HG03097 (cell line): ENCODE data around the gene PADI3.

Experiments used
- ATAC-seq: cut with Tn5 transposase; IDR thresholded peaks from one replicate; pipeline ENCODE4 v1.9.1; 2021; ENCODE audit not compliant: unreplicated experiment, low FRiP score

The PADI3 gene

DNA sequence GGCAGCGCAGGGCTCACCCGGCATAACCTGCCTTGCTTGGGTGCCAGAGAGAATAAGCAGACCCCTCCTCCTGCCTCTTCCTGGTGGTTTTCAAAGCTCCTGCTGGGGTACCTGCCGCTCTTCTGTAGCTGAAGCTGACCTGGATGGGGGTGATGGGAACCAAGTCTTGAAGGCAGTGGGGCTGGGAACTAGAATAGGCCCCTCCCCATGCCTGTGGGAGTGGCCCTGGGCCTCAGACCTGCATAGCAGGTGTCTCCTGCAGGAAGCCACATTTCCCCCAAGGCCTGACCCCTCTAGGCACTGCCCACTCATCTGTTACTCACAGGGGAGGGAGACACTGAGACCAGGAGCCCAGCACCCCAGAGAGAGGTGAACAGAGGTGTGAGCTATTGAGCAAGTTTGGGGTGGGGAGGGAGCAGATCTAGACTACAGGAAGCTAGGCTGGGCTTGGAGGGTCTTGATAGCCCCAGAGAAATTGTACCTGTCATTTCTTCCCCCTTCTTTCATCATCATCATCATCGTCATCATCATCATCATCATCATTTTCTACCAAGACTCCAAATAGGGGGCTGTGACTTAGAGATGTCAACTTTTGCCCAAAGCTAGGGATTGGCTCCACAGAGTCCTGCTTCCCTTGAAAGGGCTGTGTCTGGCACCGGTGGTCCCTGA, 33.9 kb upstream of the PADI3 start:
- ATAC-seq = no peak

GRCh38 chr1:17215545-17215890, 33.4 kb upstream of the PADI3 start:
- no peak for ATAC-seq

GRCh38 chr1:17216078-17216477, 32.8 kb upstream of the PADI3 start:
- no peak for ATAC-seq

- ATAC-seq = no peak
Observed at GRCh38 chr1:17217607-17218006, 31.3 kb upstream of the PADI3 start.

DNA sequence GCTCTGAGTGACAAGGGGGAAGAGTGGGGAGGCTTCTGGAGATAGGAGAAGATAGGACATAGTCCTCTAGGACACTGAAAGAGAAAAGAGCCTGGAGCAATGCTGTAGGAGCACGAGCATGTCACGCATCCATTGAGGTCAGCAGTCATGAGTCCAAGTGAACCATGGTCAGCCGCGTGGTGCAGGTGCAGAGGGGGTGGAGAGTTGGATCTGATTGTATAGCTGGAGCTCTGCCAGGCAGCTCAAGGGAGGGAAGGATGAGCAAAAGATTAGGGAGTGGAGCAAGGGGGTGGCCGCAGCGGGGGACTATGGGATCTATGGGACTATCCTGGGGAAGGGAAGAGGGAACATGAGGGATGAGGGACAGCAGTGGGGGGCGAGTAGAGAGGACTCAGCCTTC, 30.0 kb upstream of the PADI3 start:
- ATAC-seq = no peak

DNA sequence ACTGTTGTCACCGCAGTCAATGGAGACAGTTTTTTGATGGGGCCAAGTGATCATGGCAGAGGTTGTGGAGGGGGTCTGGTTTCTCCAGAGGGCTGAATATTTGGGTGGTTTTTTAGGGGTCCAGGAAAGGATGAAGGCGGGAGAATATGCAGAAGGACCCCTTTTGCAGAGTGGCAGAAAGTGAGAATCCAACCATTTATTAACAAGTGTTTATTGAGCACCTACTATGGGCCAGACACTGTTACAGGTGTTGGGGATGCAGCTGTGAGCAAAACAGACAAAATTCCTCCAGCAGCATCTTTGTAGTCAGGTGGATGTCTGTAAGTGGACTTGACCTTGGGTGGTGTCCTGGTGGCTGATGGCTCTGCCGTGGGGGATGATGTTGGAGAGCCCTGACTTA, 28.6 kb upstream of the PADI3 start:
- ATAC-seq = no peak

DNA sequence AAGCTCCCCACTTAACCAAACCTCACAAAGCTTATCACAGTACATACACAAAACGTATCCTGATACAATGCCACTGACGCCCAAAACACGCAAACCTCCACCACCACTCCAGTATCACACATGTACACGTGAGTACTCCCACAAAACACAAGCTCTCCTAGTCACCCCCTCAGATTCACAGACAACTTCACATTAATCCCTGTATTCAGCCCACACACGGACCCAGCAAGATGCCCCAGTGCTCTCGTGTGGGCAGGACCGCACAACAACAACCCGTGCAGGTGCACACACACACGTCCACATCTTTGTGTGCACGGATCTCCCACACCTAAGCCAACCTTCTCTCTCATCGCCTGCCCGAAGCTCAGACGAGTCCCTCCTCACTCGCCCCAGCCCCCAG, 26.3 kb upstream of the PADI3 start:
- no peak for ATAC-seq

GRCh38 chr1:17224434-17224833, 24.5 kb upstream of the PADI3 start:
- ATAC-seq = no peak

GRCh38 chr1:17225140-17225539, 23.8 kb upstream of the PADI3 start:
- ATAC-seq = no peak

DNA sequence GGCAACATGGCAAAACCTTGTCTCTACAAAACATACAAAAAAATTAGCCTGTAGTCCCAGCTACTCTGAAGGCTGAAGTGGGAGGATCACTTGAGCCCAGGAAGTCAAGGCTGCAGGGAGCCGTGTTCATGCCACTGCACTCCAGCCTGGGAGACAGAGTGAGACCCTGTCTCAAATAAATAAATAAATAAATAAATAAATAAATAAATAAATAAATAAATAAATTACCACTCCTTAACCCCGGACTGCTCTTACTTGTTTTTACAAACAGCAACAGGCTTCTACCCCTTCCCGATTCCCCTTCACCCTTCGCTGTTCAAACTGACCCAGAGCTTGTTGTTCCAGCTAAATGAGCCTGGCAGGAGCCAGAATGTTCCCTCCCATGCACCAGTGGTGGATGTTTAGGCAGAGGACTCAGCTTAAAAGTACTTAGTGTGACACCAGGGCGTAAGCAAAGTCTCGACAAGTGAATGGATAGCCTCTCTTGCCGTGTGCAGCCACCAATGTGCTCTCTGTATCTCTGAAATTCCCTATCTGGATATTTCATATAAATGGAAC, 21.5 kb upstream of the PADI3 start:
- ATAC-seq = no peak

- no peak for ATAC-seq
Observed at GRCh38 chr1:17228619-17229018, 20.3 kb upstream of the PADI3 start.

- no peak for ATAC-seq
Observed at GRCh38 chr1:17229379-17229778, 19.5 kb upstream of the PADI3 start.

- no peak for ATAC-seq
Observed at GRCh38 chr1:17230106-17230505, 18.8 kb upstream of the PADI3 start.

DNA sequence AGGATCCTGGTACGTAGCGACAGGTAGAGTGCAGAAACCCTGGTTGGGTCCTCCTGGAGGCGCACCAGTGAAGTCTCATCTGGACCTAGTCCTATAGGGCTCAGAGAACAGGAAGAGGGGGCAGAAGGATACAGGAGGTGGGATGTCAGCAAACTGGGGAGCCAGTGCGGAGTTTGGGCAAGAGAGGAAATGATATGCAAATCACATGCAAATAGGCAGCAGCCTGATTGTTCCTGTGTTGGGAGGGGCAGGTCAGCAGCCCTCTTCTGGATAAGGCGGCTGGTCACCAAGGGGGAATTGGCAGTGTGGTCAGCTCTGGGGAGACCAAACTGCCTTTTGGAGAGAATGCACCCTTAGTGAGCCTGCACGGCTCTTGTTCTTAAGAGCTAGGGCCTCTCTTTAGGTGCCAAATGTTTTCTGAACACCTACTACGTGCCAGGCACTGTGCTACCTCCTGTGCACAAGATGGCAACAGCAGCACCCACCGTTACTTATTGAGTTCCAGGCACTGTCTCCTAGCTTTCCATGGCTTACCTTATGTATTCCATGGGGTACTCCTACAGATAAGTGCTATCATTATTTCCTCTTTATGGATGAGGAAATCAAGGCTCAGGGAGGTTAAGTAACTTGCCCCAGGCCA, 18.1 kb upstream of the PADI3 start:
- ATAC-seq = no peak

GRCh38 chr1:17232759-17233661, 15.9 kb upstream of the PADI3 start:
- ATAC-seq = no peak

DNA sequence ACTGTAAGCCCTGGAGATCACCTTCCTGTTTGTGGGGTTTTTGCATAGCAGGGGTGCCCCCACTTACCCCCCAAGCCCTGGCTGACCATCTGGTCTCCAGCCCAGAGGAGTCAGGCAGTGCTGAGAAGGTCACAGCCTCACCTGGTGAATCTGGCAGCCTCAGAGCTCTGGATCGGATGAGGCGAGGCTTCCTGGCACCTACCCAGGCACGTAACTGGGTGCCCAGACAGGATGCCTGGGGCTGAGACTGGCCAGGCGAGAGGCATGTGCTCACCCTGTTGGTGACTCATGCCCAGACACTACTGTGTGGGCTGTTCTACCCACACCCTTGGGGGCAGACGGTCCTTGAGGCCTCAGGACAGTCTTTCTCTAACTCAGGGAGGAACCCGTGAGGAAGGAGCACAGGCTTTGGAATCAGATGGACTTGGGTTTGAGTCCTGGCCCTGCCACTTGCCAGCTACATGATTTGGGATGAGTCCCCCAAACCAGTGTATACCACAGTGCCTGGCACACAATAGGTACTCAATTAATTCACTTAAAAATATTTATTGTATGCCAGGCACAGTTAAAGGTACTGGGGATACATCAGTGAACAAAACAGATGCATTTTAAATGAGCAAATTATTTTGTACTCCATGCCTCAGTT, 15.1 kb upstream of the PADI3 start:
- ATAC-seq = no peak

GRCh38 chr1:17234405-17234804, 14.5 kb upstream of the PADI3 start:
- ATAC-seq = no peak

DNA sequence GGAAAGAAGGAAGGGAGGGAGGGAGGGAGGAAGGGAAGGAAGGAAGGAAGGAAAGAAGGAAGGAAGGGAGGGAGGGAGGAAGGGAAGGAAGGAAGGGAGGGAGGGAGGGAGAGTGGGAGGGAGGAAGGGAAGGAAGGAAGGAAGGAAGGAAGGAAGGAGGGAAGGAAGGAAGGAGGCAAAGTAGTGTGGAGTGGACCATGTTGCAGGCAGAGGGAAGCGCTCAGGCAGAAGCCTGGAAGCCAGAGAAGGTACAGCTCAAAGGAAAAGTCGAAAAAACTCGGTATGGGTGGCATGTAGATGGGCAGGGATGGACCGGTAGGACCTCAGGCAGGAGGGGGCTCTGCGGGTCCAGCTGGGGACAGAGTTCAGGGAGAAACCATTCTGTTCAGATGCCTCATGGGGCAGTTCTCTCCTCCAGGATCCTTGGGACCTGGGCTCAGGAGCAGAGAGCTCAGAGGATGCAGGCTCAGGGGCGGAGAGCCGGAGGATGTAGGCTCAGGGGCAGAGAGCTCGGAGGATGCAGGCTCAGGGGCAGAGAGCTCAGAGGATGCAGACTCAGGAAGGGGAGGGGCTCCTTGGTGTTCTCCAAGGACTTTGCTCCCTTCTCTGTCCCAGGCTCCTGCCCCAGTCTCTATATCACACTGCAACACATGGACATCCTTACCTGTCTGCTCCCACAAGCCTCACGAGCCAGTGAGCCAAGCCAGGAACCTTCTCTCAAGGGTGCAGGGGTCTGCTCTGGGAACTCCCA, 13.6 kb upstream of the PADI3 start:
- ATAC-seq = no peak

DNA sequence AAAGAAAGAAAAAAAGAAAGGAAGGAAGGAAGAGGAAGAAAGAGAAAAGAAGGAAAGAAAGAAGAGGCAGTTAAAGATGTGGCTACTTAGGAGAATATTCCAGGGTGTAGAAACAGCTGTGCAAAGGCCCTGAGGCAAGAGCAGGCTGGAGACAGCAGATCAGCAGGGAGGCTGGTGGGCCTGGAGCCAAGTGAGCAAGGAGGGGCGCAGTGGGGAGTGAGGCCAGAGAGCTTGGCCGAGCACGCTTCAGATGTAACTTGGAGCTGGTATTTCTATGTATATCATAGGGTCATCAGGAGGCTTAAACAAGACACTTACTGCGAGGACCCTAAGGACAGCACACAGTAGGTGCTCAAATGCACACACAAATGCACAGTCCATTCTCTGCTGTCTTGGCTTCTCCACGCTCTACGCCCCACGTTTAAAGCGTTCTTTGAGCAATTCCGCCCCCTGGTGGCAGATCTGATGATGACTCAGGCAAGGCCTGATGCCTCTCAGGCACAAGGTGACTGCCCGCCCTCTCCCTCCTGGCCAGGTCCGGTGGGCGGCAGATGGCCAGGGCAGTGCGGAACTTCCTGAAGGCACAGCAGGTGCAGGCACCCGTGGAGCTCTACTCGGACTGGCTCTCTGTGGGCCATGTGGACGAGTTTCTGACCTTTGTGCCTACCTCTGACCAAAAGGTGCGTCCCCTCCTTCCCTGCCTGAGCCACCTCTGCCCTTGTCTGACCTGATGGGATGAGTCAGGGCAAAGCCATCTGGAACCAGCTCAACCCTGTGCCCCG, 11.9 kb upstream of the PADI3 start:
- no peak for ATAC-seq

GRCh38 chr1:17237561-17237903, 11.4 kb upstream of the PADI3 start:
- ATAC-seq = no peak
